Activated T-cell treated with anti-CD3 and anti-CD28 coated beads, Interleukin-2, amount 50 U/mL, for 72 hours (primary cell): ENCODE results near the gene NAT10. TPM values are rescaled to one million over a fixed set of nuclear protein-coding genes. Genes with fewer than 3 reads are reported as not detected.
"Not testable (repeated sequence)": the region's sequence is repeated elsewhere in the genome, so short reads cannot be mapped to it uniquely, and the experiment has no call there.

ENCODE experiments used
- ATAC-seq, 2 donors: fragments of 150-1000 bp; cut with Tn5 transposase; replicated peaks in 1 of 2; 2 replicates each; pipeline ENCODE4 v1.10.0; 2021; ENCODE audit warnings: moderate library complexity in 2 of 2, mild to moderate bottlenecking in 1 of 2
- DNase-seq, 2 donors: peaks; one replicate each; pipeline ENCODE4 v3.0.0; 2021 to 2022; ENCODE audit warnings: mixed read lengths in 1 of 2
- H3K27ac Mint-ChIP-seq: one replicate; pipeline ENCODE4 v1.8.0; 2022; ENCODE audit warnings: mild to moderate bottlenecking, moderate library complexity, mixed read lengths
- H3K27me3 Mint-ChIP-seq: one replicate; pipeline ENCODE4 v1.8.0; 2022; ENCODE audit warnings: low read depth, mixed read lengths
- H3K36me3 Mint-ChIP-seq, 2 donors: one replicate each; pipeline ENCODE4 v1.8.0; 2022; ENCODE audit warnings: mixed read lengths in 2 of 2, mild to moderate bottlenecking in 1 of 2; ENCODE audit not compliant: insufficient read depth in 2 of 2
- H3K4me1 Mint-ChIP-seq: one replicate; pipeline ENCODE4 v1.8.0; 2022; ENCODE audit warnings: low read depth, mixed read lengths
- H3K4me3 Mint-ChIP-seq, 2 donors: one replicate each; pipeline ENCODE4 v1.8.0; 2022; ENCODE audit warnings: mild to moderate bottlenecking in 2 of 2, mixed read lengths in 2 of 2, moderate library complexity in 2 of 2
- H3K9me3 Mint-ChIP-seq, 2 donors: one replicate each; pipeline ENCODE4 v1.8.0; 2022; ENCODE audit warnings: mixed read lengths in 2 of 2
- total RNA-seq, 2 donors: library from RNA; stranded (reverse); gene quantifications; one replicate each; pipeline ENCODE4 v1.2.3, GENCODE V29; 2022

Gene NAT10
- total RNA-seq, 2 donors from 2014 or later: 64.4 to 77.0 TPM

DNA sequence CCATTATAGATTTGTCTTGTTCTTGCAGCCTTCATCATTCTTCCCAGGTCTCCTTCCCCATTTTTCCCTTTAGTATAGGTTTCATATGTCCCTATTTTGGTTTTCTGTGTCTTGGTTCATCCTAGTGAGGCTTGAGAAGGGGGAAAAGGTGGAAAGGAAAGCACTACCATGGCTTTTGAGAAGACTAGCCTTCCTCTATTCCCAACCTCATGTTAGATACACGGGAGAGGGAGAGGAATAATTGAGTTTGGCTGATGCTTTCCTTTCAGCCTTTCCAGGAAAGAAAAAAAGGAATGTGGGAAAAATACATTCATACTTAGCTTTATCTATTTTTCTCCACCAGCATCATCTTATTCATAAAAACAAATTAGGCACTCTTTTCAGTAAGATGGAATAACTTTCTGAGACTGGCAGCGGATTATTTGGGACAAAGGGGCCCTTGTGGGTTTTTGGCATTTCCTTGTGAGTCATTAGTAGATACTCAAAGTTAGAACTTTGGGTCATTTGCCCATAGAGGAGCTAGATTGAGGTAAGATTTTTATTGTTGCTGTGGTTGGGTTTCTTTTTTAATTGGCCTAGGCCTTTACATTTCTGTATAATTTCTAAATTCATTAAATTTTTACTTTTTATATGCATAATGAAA, 30.1 kb upstream of the NAT10 start:
- no peak for DNase-seq
- ATAC-seq: no peak
- Mint-ChIP-seq H3K27ac (peak overlapping the region; percentile 10), H3K4me1 (peaks cover 32% of the 10 kb centered on the region), H3K4me3 (no peak overlapping the region), H3K9me3 (no peaks in the 10 kb centered on the region), H3K27me3 (no peaks in the 10 kb centered on the region), H3K36me3 (peaks cover 5 to 18% of the 10 kb centered on the region in 2 donors)

DNA sequence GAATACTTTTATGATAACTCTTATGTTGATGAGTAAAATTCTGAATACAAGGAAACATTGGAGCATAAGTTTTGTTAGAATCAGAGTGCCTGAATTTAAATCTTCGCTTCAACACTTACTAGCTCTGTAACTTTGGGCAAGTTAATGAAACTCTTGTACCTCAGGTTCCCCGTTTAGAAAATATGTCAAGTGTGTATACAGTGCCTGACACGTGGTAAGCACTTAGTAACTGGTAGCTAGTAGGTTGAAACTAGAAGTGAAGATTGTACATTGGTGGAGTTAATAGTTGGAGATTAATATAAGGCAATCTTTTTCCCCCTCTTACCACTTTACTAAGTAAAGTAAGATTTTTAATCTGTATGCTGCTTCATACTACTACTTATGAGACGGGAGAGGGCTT, 24.8 kb upstream of the NAT10 start:
- no peak for ATAC-seq
- Mint-ChIP-seq H3K36me3 (peaks cover 12 to 30% of the 10 kb centered on the region in 2 donors), H3K27me3 (no peaks in the 10 kb centered on the region), H3K27ac (peak overlapping the region; percentile 6), H3K4me1 (peaks cover 15% of the 10 kb centered on the region), H3K9me3 (no peaks in the 10 kb centered on the region), H3K4me3 (no peak overlapping the region)
- DNase-seq: no peak

DNA sequence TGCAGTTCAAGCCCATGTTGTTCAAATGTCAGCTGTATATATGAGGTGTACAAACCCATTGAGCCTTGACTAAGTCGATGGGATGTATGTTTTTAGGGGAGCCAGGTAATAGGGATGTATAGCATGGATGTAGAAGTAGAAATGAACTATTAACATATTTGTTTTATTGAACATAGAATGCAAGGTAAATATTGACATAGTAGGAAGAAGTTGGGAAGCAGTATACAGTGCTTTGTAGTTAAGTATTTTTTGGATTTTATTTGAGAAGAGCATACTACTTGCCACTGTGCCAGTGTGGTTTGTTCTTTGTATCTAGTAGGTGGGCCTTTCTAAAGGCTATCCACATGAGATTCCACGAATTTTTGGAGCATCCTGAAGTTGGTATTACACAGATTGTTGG, 20.8 kb upstream of the NAT10 start:
- ATAC-seq: no peak
- H3K27me3 Mint-ChIP-seq: no peaks in the 10 kb centered on the region
- H3K27ac Mint-ChIP-seq: peak overlapping the region; percentile 7
- H3K4me3 Mint-ChIP-seq: no peak overlapping the region
- no peaks in the 10 kb centered on the region for H3K9me3 Mint-ChIP-seq
- H3K4me1 Mint-ChIP-seq: peaks cover 17% of the 10 kb centered on the region
- DNase-seq: no peak
- peaks cover 15 to 36% of the 10 kb centered on the region in 2 donors for H3K36me3 Mint-ChIP-seq

DNA sequence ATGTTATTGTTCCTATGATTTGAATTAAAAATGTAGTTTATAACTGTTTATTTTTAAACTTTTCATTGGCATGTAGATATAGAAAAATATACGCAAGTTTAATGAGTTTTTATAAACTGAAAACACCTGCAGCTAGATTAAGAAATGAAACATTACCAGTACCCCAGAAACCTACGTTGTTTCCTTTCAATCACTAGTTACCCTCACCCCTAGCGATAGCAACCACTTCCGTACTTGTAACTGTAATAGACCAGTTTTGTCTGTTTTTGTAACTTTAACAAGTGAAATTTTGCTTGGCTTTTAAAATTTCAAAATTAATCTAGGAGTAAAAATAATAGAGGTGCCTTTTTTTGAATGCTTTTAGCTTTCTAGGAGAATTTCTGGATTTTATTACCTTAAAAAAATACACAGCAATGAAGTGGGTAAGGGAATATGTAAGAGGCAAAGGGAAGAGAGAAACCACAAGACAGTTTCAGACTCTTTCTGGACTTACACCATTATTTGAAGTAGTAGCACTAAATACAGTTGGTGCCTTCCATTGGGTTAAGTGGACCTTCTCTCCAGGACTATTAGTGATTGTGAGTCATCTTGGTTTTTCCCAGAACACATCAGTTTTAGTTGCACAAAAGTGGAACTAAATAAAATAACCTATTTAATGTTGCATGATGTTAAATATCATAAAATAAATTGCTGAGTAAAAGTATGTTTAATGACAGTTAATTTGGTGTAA, 18.7 kb upstream of the NAT10 start:
- H3K27ac Mint-ChIP-seq: peak overlapping the region; percentile 94
- no peaks in the 10 kb centered on the region for H3K27me3 Mint-ChIP-seq
- H3K9me3 Mint-ChIP-seq: no peaks in the 10 kb centered on the region
- peak overlapping the region in 1 of 2 donors; percentile 60 for H3K4me3 Mint-ChIP-seq
- DNase-seq (no peak), ATAC-seq (peak in 1 of 2 donors; percentile 69)
- H3K36me3 Mint-ChIP-seq: peaks cover 16 to 44% of the 10 kb centered on the region in 2 donors
- H3K4me1 Mint-ChIP-seq: peaks cover 17% of the 10 kb centered on the region

DNA sequence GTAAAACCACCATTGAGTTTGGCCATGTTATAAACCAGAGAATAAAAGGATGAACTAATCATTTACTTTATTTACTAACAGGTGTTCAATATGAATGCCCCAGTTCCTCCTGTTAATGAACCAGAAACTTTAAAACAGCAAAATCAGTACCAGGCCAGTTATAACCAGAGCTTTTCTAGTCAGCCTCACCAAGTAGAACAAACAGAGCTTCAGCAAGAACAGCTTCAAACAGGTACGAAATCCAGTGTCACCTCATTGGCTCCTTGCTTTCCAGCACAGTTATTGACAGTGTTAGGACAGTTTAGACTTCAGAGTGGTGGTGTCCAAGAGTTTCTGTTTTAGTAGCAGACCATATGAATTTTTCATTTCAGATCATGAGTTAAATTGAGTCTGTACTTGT, 13.6 kb upstream of the NAT10 start:
- H3K36me3 Mint-ChIP-seq: peaks cover 11 to 40% of the 10 kb centered on the region in 2 donors
- peak overlapping the region; percentile 88 for H3K27ac Mint-ChIP-seq
- H3K9me3 Mint-ChIP-seq: no peaks in the 10 kb centered on the region

DNA sequence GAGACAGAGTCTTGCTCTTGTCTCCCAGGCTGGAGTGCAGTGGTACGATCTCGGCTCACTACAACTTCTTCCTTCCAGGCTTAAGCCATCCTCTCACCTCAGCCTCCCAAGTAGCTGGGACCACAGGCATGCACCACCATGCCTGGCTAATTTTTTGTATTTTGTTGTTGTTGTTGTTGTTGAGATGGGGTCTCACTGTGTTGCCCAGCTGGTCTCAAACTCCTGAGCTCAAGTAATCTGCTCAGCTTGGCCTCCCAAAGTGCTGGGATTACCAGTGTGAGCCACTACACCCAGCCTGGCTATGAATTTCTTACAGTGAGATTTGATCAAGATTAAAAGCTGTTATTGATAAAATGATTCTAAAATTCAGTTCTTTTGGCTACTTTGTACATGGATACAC, 10.5 kb upstream of the NAT10 start:
- DNase-seq, H3K9me3 Mint-ChIP-seq, H3K27me3 Mint-ChIP-seq, H3K4me1 Mint-ChIP-seq, H3K4me3 Mint-ChIP-seq, ATAC-seq: not testable (repeated sequence)
- Mint-ChIP-seq H3K36me3 (peaks cover 9 to 42% of the 10 kb centered on the region in 2 donors), H3K27ac (peak overlapping the region; percentile 88)

More for the DNA sequence above, 13.6 kb upstream of the NAT10 start:
- DNase-seq: no peak
- Mint-ChIP-seq H3K4me3 (no peak overlapping the region), H3K27me3 (no peaks in the 10 kb centered on the region), H3K4me1 (no peaks in the 10 kb centered on the region)
- peak in 1 of 2 donors; percentile 25 for ATAC-seq

DNA sequence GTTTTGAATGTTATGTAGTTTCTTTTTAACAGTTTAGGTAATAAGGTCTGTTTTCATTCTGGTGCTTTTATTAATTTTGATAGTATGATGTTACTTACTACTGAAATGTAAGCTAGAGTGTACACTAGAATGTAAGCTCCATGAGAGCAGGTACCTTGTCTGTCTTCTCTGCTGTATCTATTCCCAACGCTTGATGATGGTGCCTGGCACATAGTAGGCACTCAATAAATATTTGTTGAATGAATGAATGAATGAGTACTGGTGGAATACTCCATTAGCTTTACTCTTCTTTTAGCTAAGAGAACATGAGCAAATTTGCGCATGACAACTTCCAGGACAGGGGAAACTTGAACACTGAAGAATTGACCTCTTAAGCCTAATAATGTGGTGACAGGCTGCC, 6.6 kb upstream of the NAT10 start:
- H3K27me3 Mint-ChIP-seq: no peaks in the 10 kb centered on the region
- H3K36me3 Mint-ChIP-seq: peaks cover 4 to 25% of the 10 kb centered on the region in 2 donors
- H3K27ac Mint-ChIP-seq: no peak overlapping the region
- ATAC-seq (no peak), DNase-seq (no peak)
- no peak overlapping the region for H3K4me3 Mint-ChIP-seq
- peaks cover 4% of the 10 kb centered on the region for H3K4me1 Mint-ChIP-seq
- H3K9me3 Mint-ChIP-seq: no peaks in the 10 kb centered on the region

DNA sequence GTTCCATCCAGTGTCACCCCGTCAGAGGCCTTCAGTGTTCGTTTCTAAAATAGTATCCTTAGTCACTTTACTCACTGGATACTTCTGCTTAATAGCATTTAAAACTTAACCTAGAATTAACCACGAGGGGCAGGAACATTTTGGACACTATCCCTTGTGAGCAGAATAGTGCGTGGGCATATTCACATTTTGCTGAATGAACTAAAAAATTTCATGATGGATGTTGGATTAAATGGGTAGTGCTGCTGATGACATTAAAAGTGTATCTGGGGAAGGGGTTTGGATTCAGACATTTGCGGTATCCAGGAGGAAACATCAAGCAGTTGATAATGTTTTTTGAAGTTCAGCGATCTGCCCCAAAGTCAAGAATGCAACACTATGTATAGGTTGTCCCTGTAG, 750 bp upstream of the NAT10 start:
- Mint-ChIP-seq H3K4me3 (peak overlapping the region; percentile 94 to 97), H3K36me3 (peaks cover 10 to 21% of the 10 kb centered on the region in 2 donors), H3K27ac (peak overlapping the region; percentile 96), H3K9me3 (no peaks in the 10 kb centered on the region), H3K27me3 (no peaks in the 10 kb centered on the region), H3K4me1 (peaks cover 49% of the 10 kb centered on the region)
- ATAC-seq (no peak), DNase-seq (no peak)

DNA sequence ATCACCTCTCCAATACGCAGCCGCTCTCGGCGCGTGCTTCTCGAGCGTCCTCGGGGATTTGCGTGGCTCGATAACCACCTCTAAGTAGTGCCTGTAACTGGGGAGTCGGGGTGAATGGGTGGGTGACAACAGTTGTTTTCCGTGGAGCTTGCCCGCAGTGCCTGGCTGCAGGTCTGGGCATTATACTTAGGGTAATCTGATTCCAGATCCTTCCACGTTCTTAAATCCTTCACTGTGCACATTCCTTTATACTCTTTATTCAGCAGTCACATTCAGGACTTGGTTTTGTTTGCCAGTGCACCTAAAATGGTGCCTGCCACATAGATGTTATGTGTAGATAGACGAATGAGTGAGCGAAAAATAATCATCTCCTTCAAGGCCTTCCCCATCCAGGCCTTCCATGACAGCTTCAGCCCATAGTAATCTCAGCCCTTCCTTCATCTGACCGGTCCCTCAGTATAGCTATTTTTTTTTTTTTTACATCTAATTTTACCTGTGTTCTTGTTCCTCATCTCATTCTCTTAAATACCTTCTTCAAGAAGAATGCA, 602 bp downstream of the NAT10 start:
- DNase-seq: no peak
- no peak for ATAC-seq
- H3K27ac Mint-ChIP-seq: peak overlapping the region; percentile 96
- H3K4me3 Mint-ChIP-seq: peak overlapping the region; percentile 94 to 97
- H3K4me1 Mint-ChIP-seq: peaks cover 55% of the 10 kb centered on the region
- H3K27me3 Mint-ChIP-seq: no peaks in the 10 kb centered on the region
- peaks cover 13 to 26% of the 10 kb centered on the region in 2 donors for H3K36me3 Mint-ChIP-seq
- H3K9me3 Mint-ChIP-seq: no peaks in the 10 kb centered on the region

DNA sequence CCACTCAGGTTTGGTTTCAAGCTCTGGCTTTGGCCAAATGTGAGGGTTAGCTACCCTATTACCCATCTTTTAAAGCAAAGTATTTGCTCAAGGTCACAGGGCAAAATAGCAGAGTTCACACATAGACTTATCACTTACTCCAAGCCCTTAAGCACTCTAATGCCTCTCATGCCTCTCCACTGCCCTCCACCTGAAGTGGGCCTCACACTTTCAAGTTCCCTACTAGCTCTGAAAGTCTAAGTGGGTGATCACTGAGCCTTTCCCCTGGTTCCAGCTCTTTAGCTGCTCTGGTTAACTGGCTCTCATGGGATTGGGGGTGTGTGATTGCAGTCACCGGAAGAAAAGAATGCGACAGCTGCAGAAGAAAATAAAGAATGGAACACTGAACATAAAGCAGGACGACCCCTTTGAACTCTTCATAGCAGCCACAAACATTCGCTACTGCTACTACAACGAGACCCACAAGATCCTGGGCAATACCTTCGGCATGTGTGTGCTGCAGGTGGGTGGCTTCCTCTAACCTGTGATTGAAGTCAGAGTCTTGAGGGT, 6.4 kb downstream of the NAT10 start:
- Mint-ChIP-seq H3K9me3 (no peaks in the 10 kb centered on the region), H3K27ac (no peak overlapping the region), H3K27me3 (no peaks in the 10 kb centered on the region), H3K4me1 (peaks cover 37% of the 10 kb centered on the region), H3K4me3 (no peak overlapping the region), H3K36me3 (peaks cover 20 to 49% of the 10 kb centered on the region in 2 donors)
- ATAC-seq: no peak
- DNase-seq: no peak

DNA sequence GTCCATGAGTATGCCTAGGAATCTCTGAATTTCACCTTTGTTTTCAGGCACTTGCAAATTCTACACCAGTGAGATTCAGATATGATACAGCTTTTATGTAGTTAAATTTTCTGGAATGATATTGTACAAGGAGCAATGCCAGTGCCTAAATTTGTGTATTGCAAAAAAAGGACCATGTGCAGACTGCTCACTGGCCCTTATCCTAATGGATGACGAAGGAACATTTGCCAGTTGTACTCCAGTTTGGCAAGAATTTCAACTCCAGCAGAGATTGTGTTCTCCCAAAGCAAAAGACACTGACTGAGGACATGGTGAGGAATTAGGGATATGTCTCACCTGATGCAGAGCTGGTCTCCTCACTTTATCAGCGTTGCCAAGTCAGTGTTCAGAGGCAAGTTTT, 8.6 kb downstream of the NAT10 start:
- Mint-ChIP-seq H3K4me1 (peaks cover 19% of the 10 kb centered on the region), H3K27me3 (no peaks in the 10 kb centered on the region), H3K9me3 (no peaks in the 10 kb centered on the region), H3K36me3 (peaks cover 21 to 53% of the 10 kb centered on the region in 2 donors), H3K27ac (no peak overlapping the region), H3K4me3 (no peak overlapping the region)
- ATAC-seq (no peak), DNase-seq (no peak)

DNA sequence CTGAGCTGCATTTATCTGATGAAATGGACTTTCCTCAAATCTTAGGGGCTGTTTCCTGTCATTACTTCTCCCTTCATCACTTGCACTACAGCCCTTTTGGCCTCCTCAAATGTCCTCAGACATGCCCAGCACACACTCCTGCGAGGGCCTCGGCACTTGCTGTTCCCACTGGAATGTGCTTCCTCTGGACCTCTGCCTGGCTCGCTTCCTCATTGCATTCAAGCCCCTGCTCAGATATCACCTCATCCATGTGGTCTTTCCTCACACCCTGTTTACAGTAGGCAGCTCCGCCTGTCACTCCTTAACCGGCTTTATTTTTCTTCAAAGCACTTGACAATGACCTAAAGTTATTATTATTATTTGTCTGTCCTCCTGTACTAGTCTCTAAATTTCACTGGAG, 9.0 kb downstream of the NAT10 start:
- no peak overlapping the region for H3K27ac Mint-ChIP-seq
- H3K4me1 Mint-ChIP-seq: peaks cover 15% of the 10 kb centered on the region
- no peak for DNase-seq
- no peaks in the 10 kb centered on the region for H3K9me3 Mint-ChIP-seq
- H3K27me3 Mint-ChIP-seq: no peaks in the 10 kb centered on the region
- peaks cover 17 to 48% of the 10 kb centered on the region in 2 donors for H3K36me3 Mint-ChIP-seq
- H3K4me3 Mint-ChIP-seq: no peak overlapping the region
- ATAC-seq: no peak

DNA sequence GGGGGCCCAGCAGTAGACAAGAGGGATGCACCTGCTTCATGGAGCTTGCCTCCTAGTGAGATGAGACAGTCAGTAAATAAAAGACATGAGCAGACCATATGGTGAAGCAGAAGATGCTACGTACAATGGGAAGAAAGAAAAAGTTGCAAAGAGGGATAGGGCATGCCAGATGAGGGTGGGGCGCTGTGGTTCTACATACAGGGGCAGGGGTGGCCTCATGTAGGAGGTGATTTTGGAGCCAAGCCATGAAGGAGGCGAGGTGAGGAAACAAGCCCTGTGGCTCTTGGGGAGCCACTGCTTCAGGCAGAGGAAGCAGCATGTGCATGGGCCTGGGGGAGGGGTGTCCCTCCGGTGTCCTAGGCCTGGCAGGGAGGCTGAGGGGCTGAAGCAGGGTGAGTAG, 15.2 kb downstream of the NAT10 start:
- Mint-ChIP-seq H3K27ac (no peak overlapping the region), H3K27me3 (no peaks in the 10 kb centered on the region), H3K9me3 (no peaks in the 10 kb centered on the region), H3K4me3 (no peak overlapping the region), H3K4me1 (no peaks in the 10 kb centered on the region), H3K36me3 (peaks cover 16 to 37% of the 10 kb centered on the region in 2 donors)
- DNase-seq (no peak), ATAC-seq (no peak)
